Karpas-422 (cell line): ENCODE measurements around the gene GPC6. TPM values are rescaled to one million over a fixed set of nuclear protein-coding genes. Genes with fewer than 3 reads are reported as not detected.

Experiments used
- DNase-seq: peaks from one replicate; pipeline ENCODE4 v3.0.0-alpha.2; 2015
- H2AFZ ChIP-seq: fragments of 200-600 bp; sonication (generic); 2 replicates; pipeline ENCODE4 v1.6.1; 2014; ENCODE audit warnings: antibody characterized with exemption, low read length, mixed read lengths
- H3K27ac ChIP-seq: fragments of 200-600 bp; sonication (generic); 2 replicates; pipeline ENCODE4 v1.5.1; 2014; ENCODE audit warnings: mild to moderate bottlenecking, low read length, moderate library complexity
- H3K27me3 ChIP-seq: fragments of 200-600 bp; sonication (generic); 2 replicates; pipeline ENCODE4 v1.6.1; 2014; ENCODE audit warnings: low read length, mixed read lengths
- H3K36me3 ChIP-seq: fragments of 200-600 bp; sonication (generic); 2 replicates; pipeline ENCODE4 v1.6.1; 2014; ENCODE audit warnings: low read length, mixed read lengths; ENCODE audit not compliant: insufficient read depth
- H3K4me1 ChIP-seq: fragments of 200-600 bp; sonication (generic); 2 replicates; pipeline ENCODE4 v1.6.1; 2014; ENCODE audit warnings: mild to moderate bottlenecking, low read length, mixed read lengths
- H3K4me2 ChIP-seq: fragments of 200-600 bp; sonication (generic); 2 replicates; pipeline ENCODE4 v1.6.1; 2014; ENCODE audit warnings: low read length, low read depth, mild to moderate bottlenecking; ENCODE audit not compliant: poor library complexity, severe bottlenecking
- H3K4me3 ChIP-seq: fragments of 200-600 bp; sonication (generic); 2 replicates; pipeline ENCODE4 v1.5.1; 2014; ENCODE audit warnings: mild to moderate bottlenecking, antibody characterized with exemption, low read length, mixed read lengths
- H3K79me2 ChIP-seq: fragments of 200-600 bp; sonication (generic); 2 replicates; pipeline ENCODE4 v1.6.1; 2014; ENCODE audit warnings: mild to moderate bottlenecking, low read length, mixed read lengths
- H3K9ac ChIP-seq: fragments of 200-600 bp; sonication (generic); 2 replicates; pipeline ENCODE4 v1.6.0; 2014; ENCODE audit warnings: low read length
- H3K9me2 ChIP-seq: fragments of 200-600 bp; sonication (generic), shearing (Covaris generic); replicated peaks from 2 replicates; pipeline ENCODE4 v1.6.0; 2014; ENCODE audit warnings: mild to moderate bottlenecking, low read length, moderate library complexity; ENCODE audit not compliant: insufficient read depth
- H3K9me3 ChIP-seq: fragments of 300-700, 200-600 bp; sonication (generic); 2 replicates; pipeline ENCODE4 v1.6.1; 2014; ENCODE audit warnings: low read length, mixed read lengths
- H4K20me1 ChIP-seq: fragments of 200-600 bp; sonication (generic); 2 replicates; pipeline ENCODE4 v1.6.1; 2014; ENCODE audit warnings: mild to moderate bottlenecking, antibody characterized with exemption, low read length, low read depth; ENCODE audit not compliant: insufficient read depth
- total RNA-seq: library from RNA; depleted of rRNA; stranded (reverse); fragments of >200 nt; shearing (Covaris generic); gene quantifications from 2 replicates; pipeline ENCODE4 v1.2.3, GENCODE V29; 2014; ENCODE audit warnings: low replicate concordance

The GPC6 gene
- total RNA-seq, 1 experiment from 2014 or later: not detected

DNA sequence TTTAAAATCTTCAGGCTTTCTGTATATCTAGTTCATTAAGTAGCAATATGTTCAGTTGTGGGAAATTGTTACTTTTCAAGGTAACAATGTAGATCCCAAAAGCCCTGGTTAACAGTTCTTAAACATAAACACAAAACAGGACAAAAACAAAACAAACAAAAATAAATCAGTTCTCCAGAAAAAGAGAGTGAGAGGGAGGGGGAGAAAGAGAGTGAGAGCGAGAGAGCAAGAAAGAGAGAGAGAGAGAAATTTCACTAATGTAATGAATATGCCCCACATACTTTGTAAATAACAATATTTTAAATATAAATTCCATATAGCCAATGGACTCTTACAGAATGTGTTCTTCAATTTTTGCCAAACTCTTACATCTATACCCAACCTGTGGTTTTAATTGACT, 275.5 kb downstream of the GPC6 start:
- no peaks in the 10 kb centered on the region for H3K4me1 ChIP-seq
- H3K27me3 ChIP-seq: no peaks in the 10 kb centered on the region
- no peaks in the 10 kb centered on the region for H3K9me2 ChIP-seq
- no peak overlapping the region for H3K9ac ChIP-seq
- H3K36me3 ChIP-seq: no peaks in the 10 kb centered on the region
- H3K9me3 ChIP-seq: peaks cover 39% of the 10 kb centered on the region
- H3K27ac ChIP-seq: no peak overlapping the region
- no peak overlapping the region for H3K4me3 ChIP-seq
- no peaks in the 10 kb centered on the region for H4K20me1 ChIP-seq
- H3K4me2 ChIP-seq: no peak overlapping the region
- no peak for DNase-seq
- H3K79me2 ChIP-seq: no peaks in the 10 kb centered on the region
- no peak overlapping the region for H2AFZ ChIP-seq

DNA sequence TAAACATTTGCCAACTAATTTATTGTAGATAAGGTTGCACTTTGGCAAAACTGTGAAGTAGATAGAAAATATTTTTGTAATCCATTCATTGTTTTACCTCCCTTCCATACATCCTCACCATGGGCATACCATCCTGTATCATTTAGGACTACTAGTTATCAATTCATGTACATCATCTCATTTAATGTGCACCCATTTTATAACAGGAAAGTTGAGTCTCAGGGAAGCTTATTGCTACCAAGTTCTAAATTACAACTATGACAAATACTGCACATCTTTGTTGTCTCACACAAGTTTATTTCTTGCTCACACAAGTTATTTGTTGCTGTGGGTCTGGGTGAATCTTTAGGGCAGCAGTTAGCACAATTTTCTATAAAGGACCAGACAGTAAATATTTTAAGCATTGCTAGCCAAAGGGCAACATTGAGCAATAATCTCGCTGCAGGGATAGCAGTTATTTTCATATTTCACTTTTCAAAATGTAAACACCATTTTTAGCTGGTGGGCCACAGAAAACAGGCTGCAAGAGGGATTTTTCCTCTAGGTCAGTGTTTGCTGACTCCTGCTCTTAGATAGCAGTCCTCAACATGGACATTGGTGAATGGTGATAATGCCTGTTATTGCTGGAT, 276.5 kb downstream of the GPC6 start:
- no peaks in the 10 kb centered on the region for H3K27me3 ChIP-seq
- no peak overlapping the region for H3K27ac ChIP-seq
- H3K9ac ChIP-seq: no peak overlapping the region
- H3K36me3 ChIP-seq: no peaks in the 10 kb centered on the region
- peaks cover 34% of the 10 kb centered on the region for H3K9me3 ChIP-seq
- H3K4me3 ChIP-seq: no peak overlapping the region
- no peak overlapping the region for H2AFZ ChIP-seq
- no peaks in the 10 kb centered on the region for H4K20me1 ChIP-seq
- H3K9me2 ChIP-seq: no peaks in the 10 kb centered on the region
- DNase-seq: no peak
- H3K4me1 ChIP-seq: no peaks in the 10 kb centered on the region
- no peak overlapping the region for H3K4me2 ChIP-seq
- no peaks in the 10 kb centered on the region for H3K79me2 ChIP-seq

DNA sequence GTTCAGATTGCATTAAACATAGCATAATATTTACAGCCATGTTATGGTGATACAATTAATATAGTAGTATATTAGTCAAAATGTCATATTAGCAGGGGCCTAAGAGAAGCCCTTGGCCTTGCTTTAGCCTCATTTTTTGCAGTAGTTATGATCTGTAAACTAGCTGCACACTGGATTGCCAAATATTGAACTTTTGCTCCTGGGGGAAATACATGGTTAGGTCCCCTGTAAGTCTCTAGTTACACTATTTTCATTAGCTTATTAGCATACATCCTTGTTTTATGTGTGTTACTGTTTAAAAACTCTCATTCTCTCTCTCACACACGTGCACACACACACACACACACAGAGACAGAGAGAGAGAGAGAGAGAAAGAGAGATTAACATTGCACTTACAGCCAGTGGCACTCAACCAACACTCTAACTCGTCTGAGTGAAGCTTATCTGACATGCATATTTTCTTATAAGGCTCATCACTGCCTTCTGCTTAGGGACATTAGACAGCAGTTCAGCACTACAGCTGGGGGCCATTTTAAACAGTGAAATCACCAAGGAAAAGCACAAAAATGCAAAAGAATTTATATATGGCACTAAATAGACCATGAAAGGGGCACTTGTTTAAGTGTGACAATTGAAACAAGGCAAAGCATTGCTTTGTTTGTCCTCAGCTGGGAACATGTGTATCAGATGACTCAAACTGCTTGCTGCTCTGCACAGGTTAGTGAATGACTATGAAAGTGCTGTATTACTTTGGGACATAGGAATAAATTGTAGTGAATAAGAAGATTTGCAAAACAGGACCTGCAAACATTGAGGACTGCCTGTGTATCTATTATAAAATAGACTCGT, 278.7 kb downstream of the GPC6 start:
- Histone ChIP-seq H3K4me3 (no peak overlapping the region), H3K27me3 (no peaks in the 10 kb centered on the region), H4K20me1 (no peaks in the 10 kb centered on the region), H3K27ac (no peak overlapping the region), H3K9ac (no peak overlapping the region), H2AFZ (no peak overlapping the region), H3K9me3 (peaks cover 29% of the 10 kb centered on the region), H3K4me2 (no peak overlapping the region), H3K79me2 (no peaks in the 10 kb centered on the region), H3K9me2 (no peaks in the 10 kb centered on the region), H3K36me3 (no peaks in the 10 kb centered on the region), H3K4me1 (no peaks in the 10 kb centered on the region)
- DNase-seq: no peak

DNA sequence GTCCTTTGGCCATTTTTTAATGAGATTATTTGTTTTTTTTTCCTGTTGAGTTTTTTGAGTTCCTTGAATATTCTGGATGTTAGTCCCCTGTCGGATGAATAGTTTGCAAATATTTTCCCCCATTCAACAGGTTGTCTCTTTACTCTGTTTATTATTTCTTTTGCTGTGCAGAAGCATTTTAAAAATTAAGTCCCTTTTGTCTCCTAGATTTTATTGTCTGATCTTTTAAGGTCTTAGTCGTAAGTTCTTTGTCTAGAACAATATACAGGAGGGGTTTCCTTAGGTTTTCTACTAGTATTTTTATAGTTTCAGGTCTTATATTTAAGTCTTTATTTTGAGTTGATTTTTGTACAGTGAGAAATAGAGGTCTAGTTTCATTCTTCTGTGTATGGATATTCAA, 284.4 kb downstream of the GPC6 start:
- Histone ChIP-seq H3K79me2 (no peaks in the 10 kb centered on the region), H3K9ac (no peak overlapping the region), H3K27ac (no peak overlapping the region), H4K20me1 (no peaks in the 10 kb centered on the region), H3K9me3 (peaks cover 22% of the 10 kb centered on the region), H3K4me3 (no peak overlapping the region), H3K27me3 (no peaks in the 10 kb centered on the region), H2AFZ (no peak overlapping the region), H3K4me1 (no peaks in the 10 kb centered on the region), H3K36me3 (no peaks in the 10 kb centered on the region), H3K9me2 (no peaks in the 10 kb centered on the region), H3K4me2 (no peak overlapping the region)
- no peak for DNase-seq

DNA sequence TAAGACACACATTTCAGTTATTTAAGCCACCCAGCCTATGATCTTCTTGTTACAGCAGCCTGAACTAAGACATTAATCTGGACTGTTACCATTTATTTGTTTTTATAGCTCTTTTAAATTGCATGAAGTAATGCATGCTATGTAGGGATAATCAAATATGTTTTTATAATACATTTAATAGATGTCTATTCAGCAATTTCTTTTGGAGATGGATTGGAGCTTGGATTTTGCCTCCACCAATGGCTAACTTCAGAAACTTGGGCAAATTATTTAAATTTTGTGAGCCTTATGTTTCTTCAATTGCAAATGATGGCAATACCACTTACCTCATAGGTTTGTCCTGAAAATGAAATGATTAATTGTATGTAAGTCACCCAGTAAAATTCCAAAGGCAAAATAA, 288.7 kb downstream of the GPC6 start:
- Histone ChIP-seq H3K79me2 (no peaks in the 10 kb centered on the region), H3K27me3 (no peaks in the 10 kb centered on the region), H3K4me2 (no peak overlapping the region), H2AFZ (no peak overlapping the region), H3K9ac (no peak overlapping the region), H3K4me3 (no peak overlapping the region), H3K36me3 (no peaks in the 10 kb centered on the region), H3K9me3 (peaks cover 36% of the 10 kb centered on the region), H3K4me1 (no peaks in the 10 kb centered on the region), H4K20me1 (no peaks in the 10 kb centered on the region), H3K9me2 (no peaks in the 10 kb centered on the region), H3K27ac (no peak overlapping the region)
- no peak for DNase-seq

DNA sequence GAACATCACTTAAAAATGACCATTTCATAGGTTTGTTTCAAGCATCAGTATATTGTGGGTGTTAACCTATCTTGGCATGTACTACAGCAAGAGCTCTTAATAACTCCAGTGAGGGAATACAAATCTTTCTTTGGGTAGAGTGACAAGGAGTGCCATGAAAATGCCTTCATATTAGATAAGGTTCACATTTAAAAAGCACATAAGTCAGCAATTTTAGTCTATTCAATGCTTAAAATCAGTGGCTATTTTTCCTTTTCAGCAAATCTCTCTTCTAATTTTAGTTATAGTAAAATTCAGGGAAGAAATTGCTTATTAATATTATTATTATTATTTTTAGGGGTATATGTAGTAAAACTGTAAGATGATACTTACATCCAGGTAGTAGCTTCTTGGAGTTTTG, 291.1 kb downstream of the GPC6 start:
- H3K4me2 ChIP-seq: no peak overlapping the region
- H2AFZ ChIP-seq: no peak overlapping the region
- no peaks in the 10 kb centered on the region for H4K20me1 ChIP-seq
- H3K4me1 ChIP-seq: no peaks in the 10 kb centered on the region
- H3K9ac ChIP-seq: no peak overlapping the region
- H3K27me3 ChIP-seq: no peaks in the 10 kb centered on the region
- H3K79me2 ChIP-seq: no peaks in the 10 kb centered on the region
- H3K4me3 ChIP-seq: no peak overlapping the region
- no peaks in the 10 kb centered on the region for H3K9me2 ChIP-seq
- H3K9me3 ChIP-seq: peaks cover 34% of the 10 kb centered on the region
- no peak overlapping the region for H3K27ac ChIP-seq
- H3K36me3 ChIP-seq: no peaks in the 10 kb centered on the region
- no peak for DNase-seq

DNA sequence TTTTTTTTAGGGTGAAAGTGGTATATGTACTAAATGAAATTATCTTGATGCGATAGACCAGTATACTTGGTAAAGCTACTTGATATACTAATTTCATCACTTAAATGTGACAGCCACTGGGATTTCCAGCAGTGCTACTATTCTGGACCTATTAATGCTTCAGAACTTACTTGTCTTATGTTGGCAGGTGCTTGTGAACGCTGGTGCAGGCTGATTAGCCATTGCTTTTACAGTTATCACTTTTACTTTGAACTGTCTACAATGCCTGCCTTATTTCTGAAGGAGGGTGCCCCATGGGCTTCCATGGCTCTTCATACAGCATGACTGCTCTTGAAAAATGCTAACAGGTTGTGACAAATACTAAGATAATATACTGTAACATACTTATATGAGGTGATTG, 294.7 kb downstream of the GPC6 start:
- Histone ChIP-seq H2AFZ (no peak overlapping the region), H3K27me3 (no peaks in the 10 kb centered on the region), H3K27ac (no peak overlapping the region), H3K79me2 (no peaks in the 10 kb centered on the region), H3K36me3 (no peaks in the 10 kb centered on the region), H3K4me3 (no peak overlapping the region), H3K4me1 (no peaks in the 10 kb centered on the region), H3K9me3 (peaks cover 33% of the 10 kb centered on the region), H3K4me2 (no peak overlapping the region), H3K9me2 (no peaks in the 10 kb centered on the region), H3K9ac (no peak overlapping the region), H4K20me1 (no peaks in the 10 kb centered on the region)
- DNase-seq: no peak

DNA sequence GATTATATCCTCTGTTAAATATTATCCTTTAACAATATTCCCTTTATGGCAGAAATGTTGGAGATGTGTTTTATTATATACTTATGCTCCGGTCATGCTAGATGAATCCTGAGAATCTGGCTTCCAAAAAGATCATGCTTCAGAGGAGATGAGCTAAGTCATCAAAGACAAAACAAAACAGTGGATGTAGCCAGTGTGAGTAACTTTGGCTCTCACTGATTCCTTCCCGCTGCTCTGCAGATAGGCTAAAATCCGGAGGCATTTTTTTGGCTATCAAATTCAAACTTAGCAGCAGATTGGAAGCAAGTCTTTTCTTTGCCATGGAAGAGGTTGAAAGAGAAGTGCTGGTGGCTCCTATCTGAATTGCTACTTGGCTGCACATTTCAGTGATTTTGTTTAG, 295.9 kb downstream of the GPC6 start:
- no peak overlapping the region for H3K9ac ChIP-seq

More for the DNA sequence above, 295.9 kb downstream of the GPC6 start:
- H2AFZ ChIP-seq: no peak overlapping the region
- no peaks in the 10 kb centered on the region for H3K79me2 ChIP-seq
- no peaks in the 10 kb centered on the region for H3K4me1 ChIP-seq
- no peaks in the 10 kb centered on the region for H4K20me1 ChIP-seq
- H3K9me2 ChIP-seq: no peaks in the 10 kb centered on the region
- H3K27me3 ChIP-seq: no peaks in the 10 kb centered on the region
- H3K9me3 ChIP-seq: peaks cover 24% of the 10 kb centered on the region
- H3K4me2 ChIP-seq: no peak overlapping the region
- no peak for DNase-seq
- no peak overlapping the region for H3K27ac ChIP-seq
- H3K4me3 ChIP-seq: no peak overlapping the region
- H3K36me3 ChIP-seq: no peaks in the 10 kb centered on the region
